Heart left ventricle (tissue), 13 donors: ENCODE data around the gene RNASE8.

ENCODE experiments used
- POLR2A ChIP-seq, 2 donors: fragments of 450-650 bp; IDR thresholded peaks; one replicate each; pipeline ENCODE4 v1.6.1; 2017; ENCODE audit warnings: antibody characterized with exemption in 2 of 2, mild to moderate bottlenecking in 2 of 2, moderate library complexity in 2 of 2
- TF ChIP-seq, protein P1 (sequence below), 12 donors: fragments of 200-600 bp; sonication (generic) in 4 of 12; IDR thresholded peaks; one replicate each; pipeline versions ENCODE4 v1.5.0 to v1.8.0; 2018 to 2022; ENCODE audit warnings: antibody characterized with exemption in 12 of 12, mild to moderate bottlenecking in 5 of 12
- donor health status: ischemic (EF 13 %, LVEDD 7.1; RV severe dilation, severe dysfunction).
- donor health status: DM: no; HTN: yes; CAD: no.
- donor health status: DM: no; HTN: no; CAD: no.
- donor health status: ischemic (EF 25% LVEDD 6.9; RV normal size, moderate dysfunction).
- donor health status: ischemic (EF 25% LVEDD 5.7; RV mildly dilated, moderate dysfunction).
- donor health status: ischemic (EF 35%, LVEDD 5.7; RV mildly dilated, moderate dysfunction).
- donor health status: nonischemic (EF 11% LVEDD 7.7; RV severe dilation, severe dysfunction).
- donor health status: DM: yes; HTN: yes; CAD: no.
- donor health status: PGD.
- donor health status: ischemic (EF 29% LVEDD 5.4; RV normal size, mild dysfunction).
- donor health status: nonischemic (EF 23%, LVEDD 6.1; RV moderate dilation, normal function).

GRCh38 chr14:21054123-21054767 lies 3.4 kb upstream of the RNASE8 start:
- TF ChIP-seq, protein P1, sequence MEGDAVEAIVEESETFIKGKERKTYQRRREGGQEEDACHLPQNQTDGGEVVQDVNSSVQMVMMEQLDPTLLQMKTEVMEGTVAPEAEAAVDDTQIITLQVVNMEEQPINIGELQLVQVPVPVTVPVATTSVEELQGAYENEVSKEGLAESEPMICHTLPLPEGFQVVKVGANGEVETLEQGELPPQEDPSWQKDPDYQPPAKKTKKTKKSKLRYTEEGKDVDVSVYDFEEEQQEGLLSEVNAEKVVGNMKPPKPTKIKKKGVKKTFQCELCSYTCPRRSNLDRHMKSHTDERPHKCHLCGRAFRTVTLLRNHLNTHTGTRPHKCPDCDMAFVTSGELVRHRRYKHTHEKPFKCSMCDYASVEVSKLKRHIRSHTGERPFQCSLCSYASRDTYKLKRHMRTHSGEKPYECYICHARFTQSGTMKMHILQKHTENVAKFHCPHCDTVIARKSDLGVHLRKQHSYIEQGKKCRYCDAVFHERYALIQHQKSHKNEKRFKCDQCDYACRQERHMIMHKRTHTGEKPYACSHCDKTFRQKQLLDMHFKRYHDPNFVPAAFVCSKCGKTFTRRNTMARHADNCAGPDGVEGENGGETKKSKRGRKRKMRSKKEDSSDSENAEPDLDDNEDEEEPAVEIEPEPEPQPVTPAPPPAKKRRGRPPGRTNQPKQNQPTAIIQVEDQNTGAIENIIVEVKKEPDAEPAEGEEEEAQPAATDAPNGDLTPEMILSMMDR (IDR thresholded peaks at IDR 0.05), result no peak
- TF ChIP-seq POLR2A (IDR thresholded peaks at IDR 0.05), result no peak
